DMS114 treated with DMSO at 0.1 percent for 48 hours (cell line): Measurements from ENCODE around the gene OR2D2.
"Not testable (repeated sequence)": the region's sequence is repeated elsewhere in the genome, so short reads cannot be mapped to it uniquely, and the experiment has no call there.

Experiments used
- DNase-seq: peaks from one replicate; lab custom pipeline; 2025; ENCODE audit not compliant: unreplicated experiment; lab: John Stamatoyannopoulos, UW

OR2D2 gene

DNA sequence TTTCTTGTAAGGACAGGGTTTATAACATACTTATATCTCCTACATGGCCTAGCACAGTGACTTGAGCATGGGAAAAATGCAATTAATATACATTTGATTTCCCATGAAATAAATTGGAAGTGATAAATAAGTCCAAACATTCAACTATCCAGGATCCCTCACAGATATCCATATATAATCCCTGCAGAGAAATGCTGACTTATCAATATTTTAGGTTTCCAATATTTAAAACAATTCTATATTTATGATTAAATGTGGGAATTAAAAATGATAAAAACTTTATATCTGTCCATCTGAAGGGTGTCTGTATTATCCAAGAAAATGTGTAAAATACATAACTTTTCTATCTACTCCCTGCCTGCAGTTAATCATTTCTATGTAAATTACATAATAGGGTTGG, 9.5 kb downstream of the OR2D2 start:
- DNase-seq, result no peak

DNA sequence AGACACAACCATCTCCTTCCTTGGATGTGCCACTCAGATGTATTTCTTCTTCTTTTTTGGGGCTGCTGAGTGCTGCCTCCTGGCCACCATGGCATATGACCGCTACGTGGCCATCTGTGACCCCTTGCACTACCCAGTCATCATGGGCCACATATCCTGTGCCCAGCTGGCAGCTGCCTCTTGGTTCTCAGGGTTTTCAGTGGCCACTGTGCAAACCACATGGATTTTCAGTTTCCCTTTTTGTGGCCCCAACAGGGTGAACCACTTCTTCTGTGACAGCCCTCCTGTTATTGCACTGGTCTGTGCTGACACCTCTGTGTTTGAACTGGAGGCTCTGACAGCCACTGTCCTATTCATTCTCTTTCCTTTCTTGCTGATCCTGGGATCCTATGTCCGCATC, 15.4 kb downstream of the OR2D2 start:
- no peak for DNase-seq

DNA sequence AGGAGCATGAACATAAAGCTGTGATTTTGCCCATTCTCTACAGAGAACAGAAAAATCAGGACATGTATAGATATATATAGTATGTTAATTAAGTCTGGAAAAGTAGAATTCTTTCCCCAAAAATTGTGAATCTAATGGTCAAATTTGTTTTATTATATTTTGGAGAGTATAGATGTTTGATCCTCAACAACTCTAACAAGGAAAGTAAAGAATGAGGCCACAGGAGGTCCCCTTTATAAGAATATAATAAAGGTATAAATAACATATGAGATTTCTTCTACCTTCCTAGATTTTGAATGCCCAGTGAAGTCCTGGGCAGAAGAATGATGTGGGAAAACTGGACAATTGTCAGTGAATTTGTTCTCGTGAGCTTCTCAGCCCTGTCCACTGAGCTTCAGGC, 16.0 kb downstream of the OR2D2 start, which contains the start of gene OR10A4:
Gene OR10A4, plus strand, starts transcription at position 301 of the 400 bp plus-strand sequence. Its CDS starts 23 bp downstream, at position 324.
- no peak for DNase-seq

DNA sequence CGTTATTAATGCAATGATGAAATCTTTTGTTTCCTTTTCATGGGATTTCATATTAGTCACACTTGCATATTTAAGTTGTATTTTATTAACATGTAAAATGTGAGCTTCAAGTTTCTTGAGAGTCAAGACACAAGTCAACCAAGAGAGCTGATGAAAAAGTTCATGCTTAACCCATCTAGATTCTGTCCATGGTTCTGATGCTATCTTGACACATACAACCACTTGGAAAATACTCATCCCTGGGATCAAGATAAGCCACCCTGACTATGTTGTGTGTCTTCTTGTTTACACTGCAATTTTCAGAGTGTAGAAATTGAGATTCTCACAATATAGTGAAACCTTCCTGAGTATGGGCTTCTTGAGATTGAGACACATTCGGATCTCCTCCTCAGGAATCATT, 16.5 kb downstream of the OR2D2 start:
- no peak for DNase-seq

DNA sequence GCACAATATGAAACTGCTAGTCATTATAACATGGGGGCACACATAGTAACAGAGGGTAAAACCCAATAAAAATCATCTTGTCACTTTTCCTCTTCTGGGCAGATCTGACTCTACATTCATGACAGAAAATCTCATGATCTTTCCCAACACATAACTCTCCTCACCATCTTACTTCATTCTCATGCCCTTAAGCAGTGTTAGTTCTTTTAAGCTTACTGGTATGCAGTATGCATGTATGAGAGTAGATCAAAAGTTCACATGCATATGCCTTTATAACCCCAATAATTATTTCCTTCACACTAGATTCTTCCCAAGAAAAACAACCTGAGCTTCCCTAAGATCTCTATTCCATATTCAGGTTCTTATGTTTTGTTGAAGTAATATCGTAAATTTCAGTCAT, 21.0 kb downstream of the OR2D2 start:
- DNase-seq, result no peak

DNA sequence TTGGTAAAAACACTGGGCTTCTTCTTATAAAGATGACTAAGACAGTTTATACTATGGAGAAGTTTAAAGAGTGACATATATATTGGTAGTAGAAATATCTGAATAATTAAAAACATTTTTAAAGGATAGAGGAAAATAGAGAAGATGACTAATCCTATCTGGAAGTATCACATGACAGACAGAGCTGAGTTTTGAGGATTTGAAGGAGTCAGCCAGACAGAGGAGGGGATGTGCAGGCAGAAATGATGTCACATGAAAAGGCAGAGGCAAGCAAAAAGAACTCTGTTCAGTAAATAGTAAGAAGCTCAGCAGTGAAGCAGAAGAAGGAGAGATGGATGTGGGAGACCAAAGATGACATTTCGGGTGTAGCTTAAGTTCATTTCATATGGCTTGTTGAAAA, 27.9 kb downstream of the OR2D2 start:
- no peak for DNase-seq

DNA sequence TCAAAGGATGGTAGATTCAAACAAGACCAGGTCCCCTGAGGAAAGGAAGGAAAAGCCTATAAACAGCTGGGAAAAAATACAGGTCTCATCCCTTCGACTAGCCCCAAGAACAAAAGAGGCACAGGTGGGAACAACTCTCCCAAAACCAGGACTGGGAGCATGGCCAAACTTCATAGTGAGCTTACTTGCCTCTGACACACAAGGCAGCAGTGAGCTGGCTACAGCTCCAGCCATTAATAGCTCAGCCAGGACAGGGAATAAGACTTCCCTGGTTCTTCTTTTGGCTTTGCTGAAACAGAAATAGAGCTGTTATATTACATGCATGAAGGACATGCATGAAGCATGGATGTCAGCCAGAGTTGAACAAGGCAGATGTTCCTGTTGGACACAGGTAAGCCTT, 29.3 kb downstream of the OR2D2 start, which contains the start of gene OR10A2:
Gene OR10A2, plus strand, starts transcription at position 97 of the 400 bp plus-strand sequence. CDS start 6,698 bp downstream, outside the sequence.
- no peak for DNase-seq

- DNase-seq, result no peak
These were observed 35.4 kb downstream of the OR2D2 start for GRCh38 chr11:6856871-6857270.

GRCh38 chr11:6855971-6856541, 36.2 kb downstream of the OR2D2 start:
- DNase-seq, result no peak

- not testable (repeated sequence) for DNase-seq
These were observed 37.5 kb downstream of the OR2D2 start for GRCh38 chr11:6854801-6855200.

- DNase-seq, result no peak
These were observed 41.8 kb downstream of the OR2D2 start for GRCh38 chr11:6850526-6850925.

DNA sequence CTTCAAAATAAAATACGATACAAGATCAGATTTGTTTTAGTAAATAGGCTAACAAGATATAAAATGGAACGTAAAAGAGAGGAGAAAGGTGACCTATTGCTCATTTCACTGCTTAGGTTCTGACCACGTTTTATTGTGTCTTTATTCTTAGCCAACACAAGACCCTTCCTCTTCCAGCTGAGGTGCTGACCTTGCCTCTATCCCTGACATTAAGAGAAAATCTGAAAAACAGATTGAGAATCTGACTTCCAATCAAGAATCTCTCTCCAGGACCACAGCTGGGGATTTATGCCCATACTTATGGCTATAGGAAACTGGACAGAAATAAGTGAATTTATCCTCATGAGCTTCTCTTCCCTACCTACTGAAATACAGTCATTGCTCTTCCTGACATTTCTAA, 46.9 kb downstream of the OR2D2 start, which contains the start of gene OR10A5:
Gene OR10A5, plus strand, starts transcription at position 301 of the 400 bp plus-strand sequence. Its CDS starts 0 bp downstream, at position 301.
- no peak for DNase-seq

DNA sequence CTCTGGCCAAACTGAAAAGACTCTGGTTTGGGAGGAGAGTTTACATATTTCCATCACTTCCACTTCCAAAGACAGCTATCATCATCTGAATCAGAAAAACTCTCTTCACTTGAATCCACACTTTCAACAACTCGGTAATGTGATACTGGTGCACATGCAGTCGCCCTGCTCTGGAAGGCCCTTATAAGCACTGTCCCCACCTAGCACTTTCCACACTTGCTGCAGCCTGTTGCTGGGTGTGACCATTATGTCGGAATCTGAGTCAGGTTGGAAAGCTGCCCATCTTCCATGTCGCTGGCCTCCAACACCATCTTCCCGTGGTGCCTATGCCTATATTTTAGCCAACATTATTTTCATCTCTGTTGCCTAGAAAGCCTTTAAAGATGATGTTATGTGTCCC, 47.9 kb downstream of the OR2D2 start:
- no peak for DNase-seq

GRCh38 chr11:6843670-6844069, 48.6 kb downstream of the OR2D2 start:
- no peak for DNase-seq

- DNase-seq, result no peak
These were observed 50.6 kb downstream of the OR2D2 start for GRCh38 chr11:6841694-6842093.
